ENCODE measurements around the gene EML6.
"Not testable (repeated sequence)": the region's sequence is repeated elsewhere in the genome, so short reads cannot be mapped to it uniquely, and the experiment has no call there.

The EML6 gene

DNA sequence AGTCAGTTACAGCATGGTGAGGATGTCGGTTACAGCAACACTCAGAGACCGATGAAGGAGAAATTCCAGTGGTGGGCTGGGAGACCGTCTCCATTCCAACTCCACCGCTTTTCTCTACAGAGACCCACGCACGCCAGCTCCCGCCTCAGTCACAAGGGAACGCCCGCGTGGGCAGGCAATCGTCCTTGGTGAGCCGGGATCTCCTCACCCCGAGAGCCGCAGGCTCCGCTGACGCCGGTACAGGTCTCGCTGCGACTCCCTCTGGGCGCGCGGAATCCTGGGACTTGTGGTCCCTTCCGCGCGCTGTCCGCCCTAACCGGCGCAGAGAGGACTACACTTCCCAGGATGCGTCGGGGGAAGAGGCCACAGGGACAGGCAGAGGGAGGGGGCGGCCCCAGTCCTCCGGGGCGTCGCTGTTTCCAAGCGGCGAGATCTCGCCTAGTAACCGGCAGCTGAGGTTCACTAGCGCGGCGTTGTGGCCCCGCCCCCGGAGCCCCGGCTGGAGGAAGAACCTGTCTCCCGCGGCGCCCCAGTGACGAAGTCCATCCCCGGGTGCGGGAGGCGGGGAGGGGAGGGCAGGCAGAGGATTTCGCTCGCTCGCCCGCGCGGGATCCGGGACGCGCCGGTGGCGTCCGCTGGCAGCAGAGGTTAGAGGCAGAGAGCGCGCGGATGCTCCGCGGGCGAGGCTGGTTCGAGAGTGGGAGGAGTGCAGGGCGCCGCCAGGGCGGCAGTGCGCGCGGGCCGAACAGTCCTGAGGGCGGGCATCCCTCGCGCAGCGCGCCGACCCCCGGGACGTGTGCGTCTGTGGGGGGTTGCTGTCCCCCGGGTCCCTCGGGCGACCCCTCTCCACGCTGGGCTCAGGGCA is at the start of gene EML6:
TSS of gene EML6 (plus strand) at position 532 of the 865 bp plus-strand sequence. CDS start 1,400 bp downstream, outside the sequence.
- DNase-seq (ENCODE audit: low spot score) = peak; percentile 98

DNA sequence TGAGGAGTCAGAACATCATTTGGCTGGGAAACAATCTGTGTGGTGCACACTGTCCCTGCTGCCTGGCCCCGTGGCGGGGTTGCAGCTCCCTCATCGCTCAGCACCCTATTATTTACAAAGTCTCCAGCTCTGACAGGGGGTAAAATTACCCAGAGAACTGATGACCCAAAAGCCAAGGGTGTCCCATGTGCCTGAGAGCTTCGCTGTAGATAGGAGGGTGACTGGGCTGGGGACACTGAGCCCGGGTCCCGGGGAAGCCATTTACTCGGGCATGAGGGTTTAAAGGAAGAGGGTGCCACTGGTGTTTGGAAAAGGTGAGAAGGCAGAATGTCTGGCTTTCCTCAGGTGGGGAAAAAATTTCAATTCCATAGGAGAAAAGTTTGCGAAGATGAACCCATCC is 48.2 kb upstream of the EML6 start:
- no peak for DNase-seq (ENCODE audit: low spot score)

DNA sequence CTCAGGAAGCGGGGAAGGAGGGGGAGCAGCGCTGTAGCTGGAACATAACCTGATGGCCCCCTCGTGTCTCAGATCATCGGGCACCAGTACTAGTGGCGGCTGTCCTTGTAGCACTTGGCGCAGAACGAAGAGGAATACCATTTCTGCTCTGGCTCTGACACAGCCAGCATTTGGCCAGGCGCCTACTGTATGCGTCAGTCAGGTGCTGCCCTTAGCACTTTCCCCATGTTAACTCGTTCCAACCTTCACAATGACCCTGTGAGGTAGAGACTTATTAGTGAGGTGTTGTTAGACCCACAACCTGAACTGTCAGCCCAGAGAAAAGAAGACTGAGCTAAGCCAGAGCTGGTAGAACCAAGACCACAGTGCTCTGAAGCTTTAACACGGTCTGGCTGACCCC is 47.7 kb upstream of the EML6 start:
- no peak for DNase-seq (ENCODE audit: low spot score)

DNA sequence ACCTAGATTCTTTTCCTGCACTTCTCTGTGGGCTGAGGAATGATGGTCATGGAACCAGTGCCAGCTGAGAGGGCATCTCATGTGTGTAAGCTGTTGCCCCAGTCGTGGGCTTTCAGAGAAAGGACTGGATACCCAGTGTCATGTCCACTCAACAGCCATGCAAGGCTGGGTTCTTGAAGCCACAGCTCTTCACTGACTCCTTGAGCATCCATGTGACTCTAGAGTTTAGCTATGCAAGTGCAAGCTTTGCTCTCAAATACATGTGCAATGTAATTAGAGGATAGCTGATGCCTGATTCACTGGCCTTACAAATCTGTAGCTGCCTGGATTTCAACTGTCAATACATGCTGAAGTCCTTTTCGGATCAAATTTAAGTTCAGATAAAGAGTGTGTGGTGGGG is 46.8 kb upstream of the EML6 start:
- no peak for DNase-seq (ENCODE audit: low spot score)

DNA sequence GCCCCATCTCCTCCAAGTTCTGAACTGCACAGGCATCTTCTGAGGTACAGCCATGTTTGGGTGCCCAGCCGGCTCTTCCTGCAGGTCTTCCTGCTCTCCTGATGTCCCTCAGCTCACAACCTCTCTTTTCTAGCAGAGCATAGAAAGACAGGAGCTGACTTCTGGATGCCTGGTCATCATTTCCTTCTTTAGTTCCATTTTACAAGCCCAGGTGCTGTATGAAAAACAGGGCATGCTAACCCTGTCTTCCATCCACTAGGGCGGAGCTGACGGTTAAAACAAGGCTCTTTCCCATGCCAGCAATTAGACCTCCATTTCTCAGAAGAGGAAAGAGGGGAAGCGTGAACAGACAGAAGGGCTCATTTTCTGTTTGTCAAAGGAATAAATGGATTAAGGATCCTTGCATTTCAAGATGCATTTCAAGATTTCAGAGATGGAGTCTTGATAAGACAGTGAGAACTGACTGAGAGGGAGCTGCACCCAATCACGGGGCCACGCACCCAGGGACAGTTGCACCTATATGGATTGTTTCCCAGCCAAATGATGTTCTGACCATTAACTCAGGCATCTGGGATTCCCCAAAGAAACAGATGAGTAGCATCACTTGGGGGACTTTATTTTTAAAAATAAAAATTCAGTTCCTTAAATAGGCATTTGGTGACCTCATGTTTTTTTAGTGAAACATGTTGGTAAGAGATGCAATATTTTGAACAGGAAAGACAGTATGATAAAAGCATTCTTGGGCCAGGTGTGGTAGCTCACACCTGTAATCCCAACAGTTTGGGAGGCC is 45.8 kb upstream of the EML6 start:
- DNase-seq (ENCODE audit: low spot score) = no peak

DNA sequence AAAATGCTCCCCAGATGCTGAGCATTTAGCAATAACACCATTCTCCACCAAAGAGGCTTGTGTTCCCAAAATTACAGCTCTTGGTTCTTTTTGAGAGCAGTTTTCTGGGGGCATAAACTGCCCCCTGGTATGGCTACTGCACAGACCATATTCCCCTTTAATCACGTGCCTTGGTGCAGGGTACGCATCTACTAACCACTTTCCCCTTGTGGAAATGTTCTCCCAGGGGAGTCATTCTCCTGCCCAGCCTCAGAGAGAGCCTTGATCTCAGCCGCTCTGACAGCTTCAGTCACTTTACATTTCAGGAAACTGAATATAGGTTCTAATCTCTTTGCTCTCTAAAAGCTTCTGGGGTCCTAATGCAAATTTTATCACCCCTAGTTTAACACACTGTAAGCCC is 44.7 kb upstream of the EML6 start:
- no peak for DNase-seq (ENCODE audit: low spot score)

DNA sequence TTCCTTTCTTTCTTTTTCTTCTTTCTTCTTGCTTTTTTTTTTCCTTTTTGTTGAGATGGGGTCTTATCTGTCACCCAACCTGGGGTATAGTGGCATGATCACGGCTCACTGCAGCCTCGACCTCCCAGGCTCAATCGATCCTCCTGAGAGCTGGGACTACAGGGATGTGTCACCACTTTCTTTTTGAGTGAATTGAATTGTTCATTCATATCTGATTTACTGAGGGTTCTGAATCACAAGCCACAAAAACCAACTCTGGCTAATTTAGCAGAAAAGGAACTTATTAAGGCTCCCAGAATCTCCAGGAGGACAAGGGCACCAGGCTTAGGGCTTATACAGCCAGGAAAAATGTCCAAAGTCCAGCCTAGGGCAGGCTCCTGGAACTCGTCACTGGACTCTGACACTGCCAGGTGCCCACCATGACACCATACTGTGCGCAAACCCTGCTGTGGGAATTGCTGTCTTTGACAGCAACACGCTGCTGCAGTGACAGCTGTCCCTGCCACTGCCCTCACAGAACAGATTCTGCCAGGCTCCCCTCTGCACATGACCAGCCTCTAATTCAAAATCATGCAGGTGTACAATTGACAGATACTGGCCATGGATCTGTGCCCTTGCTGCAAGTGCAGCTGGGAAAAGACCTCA is 42.9 kb upstream of the EML6 start:
- no peak for DNase-seq (ENCODE audit: low spot score)

DNA sequence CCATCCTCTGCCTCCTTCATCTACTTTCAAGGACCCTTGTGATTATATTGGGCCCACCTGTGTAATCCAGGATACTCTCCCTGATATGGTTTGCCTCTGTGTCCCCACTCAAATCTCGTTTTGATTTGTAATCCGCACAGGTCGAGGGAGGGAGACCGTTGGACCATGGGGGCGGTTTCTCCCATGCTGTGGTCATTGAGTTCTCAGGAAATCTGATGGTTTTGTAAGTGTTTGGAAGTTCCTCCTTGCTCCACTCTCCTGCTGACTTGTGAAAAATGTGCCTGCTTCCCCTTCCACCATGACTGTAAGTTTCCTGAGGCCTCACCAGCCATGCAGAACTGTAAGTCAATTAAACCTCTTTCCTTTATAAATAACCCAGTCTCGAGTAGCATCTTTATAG is 42.0 kb upstream of the EML6 start:
- DNase-seq (ENCODE audit: low spot score) = no peak

DNA sequence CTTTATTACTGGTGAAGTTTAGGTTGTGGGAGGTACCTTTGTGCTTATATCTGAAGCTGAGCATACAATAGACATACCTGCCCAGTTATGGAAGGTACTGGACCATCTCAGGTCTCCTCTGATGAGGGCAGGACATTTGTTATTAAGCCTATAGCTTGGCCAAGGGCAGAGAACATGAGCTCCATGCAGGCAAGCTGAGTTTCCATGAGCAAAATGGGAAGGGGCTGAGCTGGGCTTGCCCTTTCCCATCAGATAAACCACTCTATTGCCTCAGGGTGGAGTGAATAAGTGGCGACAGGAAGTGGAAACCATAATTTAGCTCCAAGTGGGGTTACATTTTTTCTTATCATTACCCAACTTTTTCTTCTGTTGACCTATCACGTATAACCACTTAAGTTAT is 39.9 kb upstream of the EML6 start:
- DNase-seq (ENCODE audit: low spot score) = no peak

DNA sequence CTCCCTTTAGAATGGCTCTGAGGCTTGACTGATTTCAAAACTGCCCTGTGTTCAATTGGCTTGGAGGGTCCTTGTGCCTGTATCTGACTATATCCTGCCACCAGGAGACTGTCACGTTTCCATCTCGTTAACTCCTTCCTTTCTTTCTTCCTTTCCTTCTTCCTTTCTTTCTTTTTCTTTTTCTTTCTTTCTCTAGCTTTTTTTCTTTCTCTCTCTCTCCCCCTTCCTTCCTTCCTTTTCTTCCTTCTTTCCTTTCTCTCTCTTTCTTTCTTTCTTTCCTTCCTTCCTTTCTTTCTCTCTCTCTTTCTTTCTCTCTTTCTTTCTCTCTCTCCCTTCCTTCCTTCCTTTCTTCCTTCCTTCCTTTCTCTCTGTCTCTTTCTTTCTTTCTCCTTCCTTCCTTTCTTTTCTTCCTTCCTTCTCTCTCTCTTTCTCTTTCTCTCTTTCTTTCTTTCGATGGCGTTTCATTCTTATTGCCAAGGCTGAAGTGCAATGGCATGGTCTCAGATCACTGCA is 38.1 kb upstream of the EML6 start:
- DNase-seq (ENCODE audit: low spot score) = no peak

DNA sequence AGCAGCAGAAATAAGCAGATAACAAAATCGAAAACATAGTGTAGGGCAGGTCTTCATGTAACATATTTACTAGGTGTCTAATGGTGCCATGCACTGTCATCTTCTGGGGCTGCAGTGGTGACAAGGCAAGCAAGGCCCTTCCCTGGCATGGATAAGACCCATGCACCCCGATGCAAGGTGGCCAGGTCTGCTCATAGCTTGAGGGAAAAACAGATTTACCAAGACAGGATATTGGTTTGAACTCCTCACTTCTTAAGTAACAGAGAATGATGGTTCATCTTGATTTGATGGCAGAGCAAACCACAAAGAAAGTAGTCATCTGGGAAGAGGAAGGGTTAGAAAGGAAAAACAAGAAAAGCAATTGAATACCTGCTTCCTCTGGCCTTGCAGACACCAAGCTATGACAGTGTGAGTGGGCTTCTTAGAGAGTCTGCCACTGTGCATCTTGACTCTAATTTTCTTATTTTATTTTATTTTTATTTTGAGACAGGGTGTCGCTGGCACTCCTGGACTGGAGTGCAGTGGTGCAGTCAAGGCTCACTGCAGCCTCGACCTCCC is 35.8 kb upstream of the EML6 start:
- no peak for DNase-seq (ENCODE audit: low spot score)

DNA sequence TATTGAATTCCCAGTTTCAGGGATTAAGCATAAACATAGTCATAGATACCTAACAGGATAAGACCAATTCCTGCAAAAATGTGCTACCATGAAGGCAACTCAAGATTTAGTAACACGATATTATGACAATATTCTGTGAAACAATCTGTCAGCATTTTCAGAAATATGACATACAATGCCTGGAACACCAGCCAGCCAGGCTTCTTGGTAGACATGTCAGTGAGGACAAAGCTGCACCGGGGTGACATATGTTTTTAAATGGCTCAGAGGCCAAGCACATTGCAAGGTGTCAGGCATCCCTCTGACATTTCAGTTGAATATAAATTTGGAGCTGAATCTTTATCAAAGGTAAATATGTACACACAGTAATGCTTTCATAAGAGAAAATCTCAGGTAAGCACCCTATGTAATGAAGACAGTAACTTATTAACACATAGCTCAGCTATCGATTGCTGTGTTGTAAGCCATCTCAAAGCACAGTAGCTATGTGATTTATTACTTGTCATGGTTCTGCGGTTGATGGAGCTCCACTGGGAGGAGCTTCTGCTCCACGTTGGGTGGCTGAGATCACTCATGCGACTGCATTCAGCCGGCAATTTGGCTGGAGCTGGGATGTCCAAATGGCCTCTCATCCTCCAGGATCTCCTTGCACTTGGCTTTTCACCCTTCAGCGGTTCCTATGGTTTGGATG is 31.9 kb upstream of the EML6 start:
- DNase-seq (ENCODE audit: low spot score) = no peak

DNA sequence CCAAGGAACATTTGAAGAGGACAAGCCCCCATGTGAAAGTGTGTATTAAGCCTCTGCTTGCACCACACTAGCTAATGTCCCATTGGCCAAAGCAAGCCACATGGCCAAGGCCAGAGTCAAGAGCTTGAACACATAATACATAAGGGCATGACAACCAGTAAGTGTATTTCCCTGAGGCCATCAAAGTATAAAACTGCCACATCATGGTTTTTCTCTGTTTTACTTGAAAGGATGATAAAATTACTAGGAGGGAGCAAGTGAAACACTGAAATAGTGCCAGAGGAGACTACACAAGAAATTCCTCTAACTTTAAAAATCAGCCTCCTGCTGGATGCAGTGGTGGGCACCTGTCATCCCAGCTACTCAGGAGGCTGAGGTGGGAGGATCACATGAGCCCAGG is 30.9 kb upstream of the EML6 start:
- no peak for DNase-seq (ENCODE audit: low spot score)

DNA sequence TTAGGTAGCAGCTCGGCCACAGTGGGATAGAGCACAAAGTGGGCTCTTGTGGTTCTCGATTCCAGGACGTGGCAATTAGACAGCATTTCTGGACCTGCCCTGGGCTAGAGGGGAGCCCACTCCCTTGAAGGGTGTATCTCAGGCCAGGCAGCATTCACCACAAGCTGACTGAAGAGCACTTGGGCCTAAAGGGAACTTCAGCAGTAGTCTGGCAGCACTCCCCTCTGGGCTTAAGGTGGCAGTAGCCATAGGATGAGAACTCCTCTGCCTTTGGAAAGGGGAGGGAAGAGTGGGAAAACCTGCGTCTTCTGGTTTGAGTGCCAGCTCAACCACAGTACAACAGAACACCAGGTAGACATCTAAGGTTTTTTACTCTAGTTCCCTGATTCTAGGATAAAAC is 28.1 kb upstream of the EML6 start:
- no peak for DNase-seq (ENCODE audit: low spot score)

DNA sequence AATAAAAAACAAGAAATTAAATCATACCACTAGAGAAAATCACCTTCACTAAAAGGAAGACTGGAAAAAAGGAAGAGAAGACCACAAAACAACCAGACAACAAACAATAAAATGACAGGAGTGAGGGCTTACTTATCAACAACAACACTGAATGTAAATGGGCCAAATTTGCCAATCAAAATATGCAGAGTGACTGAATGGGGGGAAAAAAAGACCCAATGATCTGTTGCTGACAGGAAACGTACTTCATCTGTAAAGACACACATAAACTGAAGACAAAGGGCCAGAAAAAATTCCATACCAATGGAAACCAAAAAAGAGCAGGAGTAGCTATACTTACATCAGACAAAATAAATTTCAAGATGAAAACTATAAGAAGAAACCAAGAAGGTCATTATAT is 25.5 kb upstream of the EML6 start:
- DNase-seq (ENCODE audit: low spot score) = no peak

DNA sequence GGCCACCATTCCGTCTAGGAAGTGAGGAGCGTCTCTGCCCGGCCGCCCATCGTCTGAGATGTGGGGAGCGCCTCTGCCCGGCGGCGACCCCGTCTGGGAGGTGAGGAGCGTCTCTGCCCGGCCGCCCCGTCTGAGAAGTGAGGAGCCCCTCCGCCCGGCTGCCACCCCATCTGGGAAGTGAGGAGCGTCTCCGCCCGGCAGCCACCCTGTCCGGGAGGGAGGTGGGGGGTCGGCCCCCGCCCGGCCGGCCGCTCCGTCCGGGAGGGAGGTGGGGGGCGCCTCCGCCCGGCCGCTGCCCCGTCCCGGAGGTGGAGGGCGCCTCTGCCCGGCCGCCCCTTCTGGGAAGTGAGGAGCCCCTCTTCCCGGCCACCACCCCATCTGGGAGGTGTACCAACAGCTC is 24.5 kb upstream of the EML6 start:
- not testable (repeated sequence) for DNase-seq (ENCODE audit: low spot score)

DNA sequence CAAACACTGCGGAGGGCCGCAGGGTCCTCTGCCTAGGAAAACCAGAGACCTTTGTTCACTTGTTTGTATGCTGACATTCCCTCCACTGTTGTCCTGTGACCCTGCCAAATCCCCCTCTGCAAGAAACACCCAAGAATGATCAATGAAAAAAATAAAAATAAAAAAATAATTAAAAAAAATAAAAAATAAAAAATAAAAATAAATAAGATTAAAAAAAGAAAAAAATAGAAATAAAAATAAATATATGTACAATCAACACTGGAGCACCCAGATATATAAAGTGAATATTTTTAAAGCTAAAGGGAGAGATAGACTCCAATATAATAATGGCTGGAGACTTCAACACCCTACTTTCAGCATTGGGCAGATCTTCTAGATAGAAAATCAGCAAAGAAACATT is 23.8 kb upstream of the EML6 start:
- no peak for DNase-seq (ENCODE audit: low spot score)

DNA sequence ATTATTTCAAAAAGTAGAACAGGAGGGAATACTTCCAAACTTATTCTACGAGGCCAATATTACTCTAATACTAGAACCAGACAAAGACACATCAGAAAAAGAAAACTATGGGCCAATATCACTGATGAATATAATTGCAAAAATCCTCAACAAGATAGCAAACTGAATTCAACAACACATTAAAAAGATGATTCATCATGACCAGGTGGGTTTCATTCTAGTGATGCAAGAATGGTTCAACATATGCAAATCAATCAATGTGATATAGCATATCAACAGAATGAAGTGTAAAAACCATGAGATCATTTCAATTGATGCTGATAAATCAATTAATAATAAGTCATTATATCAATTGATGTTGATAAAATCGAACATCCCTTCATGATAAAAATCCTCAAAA is 22.4 kb upstream of the EML6 start:
- no peak for DNase-seq (ENCODE audit: low spot score)

DNA sequence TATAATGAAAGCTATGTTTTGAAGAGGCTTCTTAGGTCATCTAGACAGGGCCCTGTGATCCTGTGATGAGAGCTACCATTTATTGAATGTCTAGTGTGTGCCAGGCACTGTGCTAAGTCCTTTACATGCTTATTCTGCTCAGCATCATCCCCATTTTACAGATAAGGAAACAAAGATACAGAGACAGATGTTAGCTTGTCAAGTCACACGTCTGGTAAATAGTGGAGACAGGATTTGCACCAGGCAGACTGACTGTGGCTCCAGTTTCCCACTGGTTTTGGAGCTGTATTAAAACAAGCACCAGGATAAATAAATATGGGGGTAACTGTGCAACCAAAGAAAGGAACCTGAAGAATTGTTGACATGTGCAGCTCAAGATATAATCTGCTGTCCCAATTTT is 19.2 kb upstream of the EML6 start:
- DNase-seq (ENCODE audit: low spot score) = no peak

DNA sequence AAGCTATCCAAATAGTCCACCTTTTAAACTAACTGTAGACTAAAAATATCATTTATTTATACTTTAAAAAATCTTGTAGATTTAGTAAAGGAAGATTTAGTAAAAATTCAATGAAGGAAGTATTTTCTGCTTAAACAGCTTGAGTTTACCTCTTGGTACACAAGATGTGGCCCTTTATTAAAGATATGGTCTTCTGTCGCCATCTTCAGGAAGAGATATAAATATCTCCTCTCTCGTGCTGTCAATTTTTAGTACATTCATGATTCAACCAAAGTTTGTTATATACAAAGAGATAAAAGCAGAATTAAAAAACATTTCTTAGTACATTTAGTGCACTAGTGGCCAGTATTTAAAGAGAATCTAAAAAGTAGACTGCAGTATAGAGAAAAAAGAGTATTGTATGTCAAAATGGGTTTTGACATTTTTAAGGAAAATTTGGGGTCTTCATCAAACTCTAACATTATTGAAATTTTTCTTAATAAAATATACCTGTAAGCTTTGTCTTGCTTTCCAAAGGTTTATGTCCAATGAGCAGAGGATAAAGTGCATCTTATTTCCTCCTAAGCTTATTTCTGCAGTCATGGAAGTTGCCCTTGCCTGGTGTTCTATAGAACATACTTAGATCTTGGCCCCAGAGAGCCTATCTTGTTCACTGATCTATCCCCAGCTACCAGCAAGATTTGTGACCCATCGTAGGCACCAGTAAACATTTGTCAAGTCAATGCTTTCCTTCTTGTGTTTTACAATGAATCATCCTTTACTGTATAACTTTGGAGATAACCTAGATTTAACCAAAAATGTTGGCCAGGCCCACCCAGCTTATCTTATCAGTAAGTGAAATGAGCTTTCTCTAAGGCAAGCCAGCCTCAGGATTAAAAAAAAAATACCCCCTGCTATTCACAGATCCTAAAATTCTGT is 18.5 kb upstream of the EML6 start:
- peak; percentile 70 for DNase-seq (ENCODE audit: low spot score)

DNA sequence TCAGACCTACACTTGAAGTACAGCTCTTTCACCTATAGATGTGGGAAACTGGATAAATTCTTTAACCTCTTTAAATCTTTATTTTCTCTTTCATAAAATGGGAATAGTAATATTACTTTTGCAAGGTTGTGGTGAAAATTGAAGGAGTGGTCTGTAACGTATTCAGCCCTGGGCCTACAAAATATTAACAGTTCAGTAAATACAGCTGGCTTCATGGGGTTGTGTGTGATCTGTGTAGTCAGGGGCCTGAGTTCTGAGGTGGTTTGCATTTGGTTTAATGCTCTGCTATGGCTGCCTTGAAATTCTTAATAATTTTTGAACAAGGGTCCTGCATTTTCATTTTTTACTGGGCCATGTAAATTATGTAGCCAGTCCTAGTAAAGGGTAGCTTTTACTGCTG is 16.8 kb upstream of the EML6 start:
- DNase-seq (ENCODE audit: low spot score) = no peak

Data from CD4-positive, alpha-beta T cell treated with Interleukin-2 at 100 ng/mL for 4 hours (primary cell).